Fibroblast of peridontal ligament (primary cell): ENCODE results near the gene OR2A1.
"Not testable (repeated sequence)": the region's sequence is repeated elsewhere in the genome, so short reads cannot be mapped to it uniquely, and the experiment has no call there.

Experiments
- DNase-seq: peaks from one replicate; pipeline ENCODE4 v3.0.0-alpha.2; 2010; ENCODE audit errors: extremely low read depth

The OR2A1 gene, protein sequence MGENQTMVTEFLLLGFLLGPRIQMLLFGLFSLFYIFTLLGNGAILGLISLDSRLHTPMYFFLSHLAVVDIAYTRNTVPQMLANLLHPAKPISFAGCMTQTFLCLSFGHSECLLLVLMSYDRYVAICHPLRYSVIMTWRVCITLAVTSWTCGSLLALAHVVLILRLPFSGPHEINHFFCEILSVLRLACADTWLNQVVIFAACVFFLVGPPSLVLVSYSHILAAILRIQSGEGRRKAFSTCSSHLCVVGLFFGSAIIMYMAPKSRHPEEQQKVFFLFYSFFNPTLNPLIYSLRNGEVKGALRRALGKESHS

DNA sequence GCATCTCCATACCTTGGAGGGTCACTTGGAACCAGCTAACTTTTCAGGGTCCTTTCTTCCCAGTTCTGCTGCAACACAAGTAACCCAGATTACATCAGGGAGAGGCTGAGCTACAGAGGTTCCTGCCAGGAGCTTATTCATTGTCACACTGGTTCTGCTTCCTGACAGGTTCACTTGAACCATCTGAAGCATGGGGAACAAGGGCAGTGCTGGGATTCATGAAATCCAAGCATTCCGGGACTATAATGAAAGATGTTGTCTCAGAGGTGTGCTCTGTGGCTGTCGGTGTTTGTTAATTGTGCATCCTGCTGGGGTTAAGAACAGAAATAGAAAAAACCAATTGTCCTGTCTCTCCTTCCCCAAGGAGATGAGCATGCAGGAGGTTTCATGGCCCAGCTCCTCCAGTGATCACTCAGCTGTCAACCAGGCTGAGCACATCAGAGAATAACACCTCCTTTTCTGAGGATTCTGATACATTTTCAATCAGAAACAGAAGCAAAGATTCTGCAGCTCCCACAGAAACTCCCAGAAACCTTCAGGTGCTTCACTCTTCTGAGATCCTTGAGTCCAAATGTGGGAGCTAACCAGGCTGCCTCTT, at the start of gene OR2A1:
Gene OR2A1, plus strand, starts transcription at position 548 of the 598 bp plus-strand sequence. CDS start 5,706 bp downstream, outside the sequence.
- DNase-seq: not testable (repeated sequence)

DNA sequence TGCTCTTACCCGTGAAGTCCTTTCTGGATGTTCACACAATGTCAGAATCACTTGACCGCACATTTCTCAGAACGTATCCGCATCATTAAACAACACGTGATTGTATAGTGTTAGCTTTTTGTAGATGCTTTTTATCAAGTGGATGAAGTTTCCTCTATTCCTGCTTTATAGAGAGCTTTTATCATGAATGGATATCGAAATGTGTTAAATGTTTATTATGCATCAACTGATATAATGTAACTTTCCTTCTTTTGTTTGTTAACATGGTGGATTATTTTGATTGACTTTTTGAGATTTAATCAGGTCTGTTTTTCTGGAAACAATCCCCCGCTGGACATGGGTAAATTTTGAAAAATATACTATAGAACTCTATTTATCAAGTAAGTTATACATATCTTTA, 47.5 kb upstream of the OR2A1 start, which contains the start of gene OR2A7:
Gene OR2A7, minus strand, starts transcription at position 101 of the 400 bp plus-strand sequence. CDS start 5,164 bp downstream, outside the sequence.
- DNase-seq: not testable (repeated sequence)

DNA sequence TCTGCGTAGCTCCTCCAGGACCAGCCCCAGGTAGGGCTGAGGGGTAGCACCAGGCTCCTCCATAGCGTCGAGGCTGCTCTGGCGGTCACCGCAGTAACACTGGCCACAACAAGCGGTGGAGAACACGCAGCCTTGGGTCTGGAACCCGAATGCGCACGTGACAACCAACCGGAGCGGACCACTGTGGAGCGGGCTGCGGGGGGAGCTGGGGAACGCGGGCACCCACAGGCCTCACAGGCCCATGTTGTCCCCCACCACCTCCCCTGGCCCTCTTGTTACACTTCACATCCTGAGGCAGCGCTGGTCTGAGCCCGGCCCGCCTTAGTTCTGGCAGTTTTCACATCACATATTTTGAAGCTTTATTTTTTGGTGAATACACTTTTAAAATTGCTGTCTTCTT, 43.0 kb upstream of the OR2A1 start, which contains the start of gene CTAGE8:
Gene CTAGE8, minus strand, starts transcription at position 101 of the 400 bp plus-strand sequence. Its CDS starts 38 bp downstream, at position 63.
- DNase-seq: not testable (repeated sequence)

DNA sequence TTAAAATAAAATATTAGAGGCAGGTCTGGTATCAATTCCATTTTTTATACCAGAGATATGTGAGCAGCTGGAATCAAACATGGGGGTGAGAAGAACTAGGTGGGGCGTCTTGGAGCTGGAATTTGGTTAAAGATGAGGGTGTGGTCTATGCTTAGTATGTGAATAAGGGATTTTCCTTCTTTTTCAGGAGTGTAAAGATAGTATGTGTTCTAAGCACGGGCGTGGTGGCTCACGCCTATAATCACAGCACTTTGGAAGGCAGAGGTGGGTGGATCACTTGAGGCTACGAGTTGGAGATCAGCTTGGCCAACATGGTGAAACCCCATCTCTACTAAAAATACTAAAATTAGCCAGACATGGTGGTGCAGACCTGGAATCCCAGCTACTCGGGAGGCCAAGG, 36.9 kb upstream of the OR2A1 start:
- DNase-seq: not testable (repeated sequence)

DNA sequence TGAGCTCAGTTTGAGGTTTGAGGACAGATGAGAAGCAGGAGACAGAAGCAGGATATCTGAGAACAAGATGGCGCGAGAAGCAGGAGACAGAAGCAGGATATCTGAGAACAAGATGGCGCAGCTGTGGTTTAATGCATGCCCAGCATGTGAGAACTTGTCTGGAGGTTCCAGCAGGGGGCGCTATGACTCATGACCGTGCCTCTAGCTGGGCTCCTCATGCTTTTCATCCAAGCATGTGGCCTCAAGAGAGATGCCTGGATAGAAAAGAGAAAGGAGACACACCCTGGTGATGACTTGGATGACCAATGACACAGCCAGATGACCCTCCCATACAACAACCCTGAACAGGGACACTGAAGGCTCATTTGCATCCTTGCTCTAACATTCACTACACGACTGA, 32.2 kb upstream of the OR2A1 start:
- DNase-seq: not testable (repeated sequence)

DNA sequence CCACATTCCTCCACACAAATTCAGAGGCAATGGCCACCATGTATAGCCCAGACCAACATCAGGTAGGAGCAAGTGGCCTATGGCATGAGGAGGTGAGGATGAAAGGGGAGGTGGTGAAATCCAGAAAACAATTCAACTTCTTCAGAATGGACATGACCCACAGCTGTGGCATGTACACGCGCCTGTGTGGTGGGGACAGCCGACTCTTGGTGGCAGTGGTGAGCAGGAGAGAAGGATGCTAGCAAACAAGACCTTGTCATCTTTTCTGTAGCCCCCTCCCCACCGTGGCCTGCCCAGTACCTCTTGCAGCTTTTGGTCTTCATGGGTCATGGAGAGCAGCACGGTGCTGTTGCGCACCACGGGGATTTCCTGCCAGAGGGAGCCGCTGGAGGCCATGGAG, 30.2 kb upstream of the OR2A1 start:
- not testable (repeated sequence) for DNase-seq

DNA sequence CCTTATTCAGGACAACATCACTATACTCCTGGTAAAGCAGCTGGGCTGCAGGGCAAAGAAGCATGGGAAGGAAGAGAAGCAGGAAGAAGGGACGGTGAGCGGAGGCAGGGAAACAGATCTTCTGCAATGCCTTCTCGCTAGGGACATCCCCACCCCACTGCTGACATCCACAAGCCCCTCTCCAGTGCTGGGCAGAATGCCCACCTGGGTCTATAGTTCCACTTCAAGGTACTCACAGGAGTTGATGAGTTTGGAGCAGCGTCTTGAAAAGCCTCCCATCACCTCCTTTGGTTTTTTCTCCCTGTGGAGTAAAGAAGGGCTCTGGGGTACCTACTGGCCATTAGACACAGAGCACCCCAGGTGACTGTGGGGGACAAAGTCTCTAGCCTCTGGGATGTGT, 29.7 kb upstream of the OR2A1 start:
- DNase-seq: not testable (repeated sequence)

DNA sequence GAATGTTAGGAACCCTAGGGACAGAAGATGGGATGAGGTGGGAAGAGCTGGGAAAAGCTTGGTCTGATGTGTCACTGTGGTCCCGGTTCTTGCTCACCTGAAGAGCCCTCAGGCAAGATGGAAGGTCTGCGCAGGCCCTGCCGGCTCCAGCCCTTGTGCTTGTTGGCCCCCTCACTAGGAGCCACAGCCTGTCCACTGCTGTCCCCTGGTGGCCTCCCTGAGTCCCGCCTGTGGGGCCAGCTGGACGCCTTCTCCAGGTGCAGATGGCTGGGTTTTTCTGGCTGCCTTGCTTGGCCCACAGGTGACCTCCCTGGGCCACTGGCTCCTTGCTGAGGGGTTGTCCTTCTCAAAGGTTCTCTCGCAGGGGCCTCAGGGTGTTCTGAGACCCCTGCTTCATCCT, 28.5 kb upstream of the OR2A1 start:
- not testable (repeated sequence) for DNase-seq

DNA sequence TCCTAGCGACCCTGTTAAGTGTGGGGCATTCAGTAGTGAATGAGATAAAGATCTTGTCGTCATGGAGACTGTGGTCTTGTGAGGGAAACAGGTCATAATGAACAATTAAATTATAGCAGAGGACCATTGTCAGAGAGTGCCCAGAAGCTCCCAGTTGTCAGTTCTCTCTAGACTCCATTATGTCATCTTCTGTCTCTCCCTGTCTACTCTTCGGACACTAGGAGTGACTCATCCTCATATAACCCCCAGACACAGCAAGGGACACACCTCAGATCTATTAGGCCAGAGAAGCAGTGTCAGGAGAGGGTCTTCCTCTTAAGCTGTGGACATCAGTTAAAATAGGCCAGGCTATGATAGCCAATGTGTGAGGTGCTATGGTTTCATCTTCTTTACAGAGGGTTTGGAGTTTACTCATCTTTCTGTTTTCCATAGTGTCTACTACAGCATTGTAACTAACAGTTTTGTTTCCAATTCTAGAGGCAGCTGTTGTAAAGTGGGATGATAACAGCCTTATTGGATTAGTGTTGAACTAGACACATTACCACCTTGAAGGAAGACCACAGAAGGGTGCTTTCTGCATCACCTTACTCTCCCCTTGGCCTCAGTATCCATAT, 24.9 kb upstream of the OR2A1 start:
- not testable (repeated sequence) for DNase-seq

DNA sequence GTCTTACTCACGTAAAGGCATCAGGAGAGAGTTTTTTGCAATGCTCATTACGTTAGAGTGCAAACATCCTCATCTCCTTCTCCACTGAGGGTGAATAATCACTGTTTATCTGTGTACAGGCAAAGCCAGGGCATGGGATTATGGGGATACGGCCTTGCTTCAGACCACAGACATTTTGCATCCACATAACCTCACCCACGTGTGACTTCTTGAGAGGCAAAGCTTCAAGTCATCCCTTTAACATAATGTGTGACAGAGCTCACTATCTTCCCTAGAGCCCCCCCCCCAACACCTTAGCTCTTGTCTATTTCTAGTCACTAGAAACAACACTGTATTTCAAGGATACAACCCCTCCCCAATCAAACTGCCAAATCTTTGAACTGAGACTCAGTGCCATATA, 20.6 kb upstream of the OR2A1 start:
- not testable (repeated sequence) for DNase-seq

DNA sequence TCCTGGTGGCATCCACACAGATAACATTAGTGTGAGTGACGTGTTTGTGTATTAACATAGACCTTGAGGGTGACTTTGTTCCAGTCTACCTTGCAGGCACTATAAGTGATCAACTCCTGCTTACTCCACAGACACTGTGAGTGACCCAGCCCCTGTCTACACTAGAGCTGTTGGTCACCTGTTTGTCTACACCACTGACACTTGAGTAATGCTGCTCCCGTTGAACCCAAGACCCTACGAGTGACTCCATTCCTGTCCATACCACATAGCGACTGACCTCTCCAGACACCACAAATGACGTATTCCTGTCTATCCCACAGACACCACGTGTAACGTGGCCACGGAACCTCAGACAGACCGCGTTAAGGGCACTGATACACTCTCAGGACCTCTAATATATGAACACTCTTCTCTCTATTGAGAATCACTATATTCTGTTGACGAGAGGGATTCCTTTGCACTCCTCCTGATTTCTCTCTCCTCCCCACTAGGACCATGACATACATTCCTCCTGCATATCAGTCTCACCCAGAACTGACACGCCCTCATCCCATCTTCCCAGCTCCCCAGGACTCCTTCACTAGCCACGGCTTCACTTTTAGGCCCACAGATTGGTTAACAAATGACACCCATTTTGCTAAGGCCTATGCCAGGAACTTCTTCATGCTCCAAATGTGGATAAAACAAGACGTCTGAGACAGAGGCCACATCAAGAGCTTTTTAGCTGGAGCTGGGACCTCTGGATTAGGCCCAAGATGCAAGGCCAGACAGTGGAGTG, 19.6 kb upstream of the OR2A1 start:
- not testable (repeated sequence) for DNase-seq

DNA sequence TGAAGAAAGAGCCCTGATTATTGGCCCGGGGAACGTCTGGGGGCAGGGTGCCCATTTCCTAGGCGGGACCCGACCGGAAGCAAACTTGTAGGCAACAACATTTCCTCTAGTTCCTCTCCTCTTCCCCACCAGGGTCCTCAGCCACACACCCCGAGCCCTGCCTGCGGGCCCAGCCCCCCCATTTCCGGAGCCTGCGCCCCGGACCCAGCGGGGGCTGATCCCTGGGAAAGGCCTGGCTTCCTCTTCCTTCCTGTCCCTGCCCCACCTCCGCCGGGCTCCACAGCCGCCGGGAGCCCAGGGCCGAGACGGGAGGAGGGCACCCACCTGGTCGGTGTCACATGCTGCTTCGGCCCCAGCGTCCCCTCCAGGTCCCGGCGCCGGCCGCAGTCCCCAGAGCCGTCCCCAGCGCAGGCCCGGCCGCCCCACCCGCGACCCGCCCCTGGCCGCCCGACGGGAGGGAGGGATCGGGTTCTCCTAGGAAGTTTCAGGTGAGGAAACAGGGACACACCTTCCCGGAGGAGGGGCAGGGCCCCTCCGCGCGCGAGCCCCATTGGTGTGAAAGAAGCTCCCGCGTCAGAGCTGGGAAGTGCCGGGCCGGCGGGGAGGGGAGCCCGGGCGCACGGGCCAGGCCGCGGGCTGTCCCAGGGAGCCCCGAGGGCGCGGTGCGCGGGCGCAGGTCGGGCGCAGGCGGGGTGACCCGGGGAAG, 18.3 kb upstream of the OR2A1 start:
- DNase-seq: not testable (repeated sequence)

DNA sequence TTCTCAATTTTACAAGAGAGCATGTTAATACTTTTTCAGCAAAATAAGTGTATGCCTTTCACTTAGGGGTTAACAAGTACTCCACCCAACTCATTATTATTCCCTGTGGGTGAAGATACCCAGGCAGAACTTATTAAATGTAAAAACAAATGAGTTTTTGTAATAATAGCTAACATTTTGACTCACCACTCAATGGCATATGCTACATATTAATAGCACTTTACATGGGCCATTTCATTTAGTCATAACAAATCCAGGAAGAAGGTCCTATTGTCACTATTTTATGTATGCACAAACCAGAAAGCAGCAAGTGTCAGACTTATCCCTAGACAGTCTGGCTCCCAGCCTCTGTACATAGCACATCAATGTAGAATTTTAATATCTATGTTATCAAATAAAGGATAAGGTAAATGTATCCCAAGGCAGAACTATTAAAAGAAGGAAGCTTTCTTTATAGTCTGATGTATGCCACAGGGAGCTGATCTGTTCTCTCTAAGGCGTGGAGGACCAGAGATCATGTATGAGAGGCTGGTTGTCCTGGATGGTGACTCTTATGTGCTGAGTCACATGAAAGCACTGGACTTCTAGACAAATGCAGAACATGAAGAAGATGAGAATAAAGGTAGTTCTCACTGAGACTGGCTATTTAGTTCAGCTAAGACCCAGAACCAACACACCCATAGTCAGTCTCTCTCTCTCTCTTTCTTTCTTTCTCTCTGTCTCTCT, 9.5 kb upstream of the OR2A1 start:
- not testable (repeated sequence) for DNase-seq

DNA sequence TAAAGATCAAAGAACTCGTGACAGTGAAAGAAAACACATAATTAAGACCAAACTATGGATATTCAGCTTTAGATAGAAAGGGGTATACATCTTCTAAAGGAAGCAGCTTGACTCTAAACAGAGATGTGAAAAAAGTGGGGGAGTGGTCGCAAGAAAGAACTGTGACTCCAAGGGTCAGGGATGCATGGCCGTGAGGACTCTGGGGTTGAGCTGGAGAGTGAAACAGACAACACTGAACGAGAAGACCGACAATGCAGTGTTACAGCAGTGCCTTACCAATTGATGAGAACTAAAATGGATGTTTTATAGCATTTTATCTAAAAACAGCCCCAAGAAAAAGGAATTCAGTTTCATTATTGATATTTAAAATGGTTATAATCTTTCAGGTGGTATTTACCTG, 8.6 kb upstream of the OR2A1 start:
- DNase-seq: not testable (repeated sequence)

DNA sequence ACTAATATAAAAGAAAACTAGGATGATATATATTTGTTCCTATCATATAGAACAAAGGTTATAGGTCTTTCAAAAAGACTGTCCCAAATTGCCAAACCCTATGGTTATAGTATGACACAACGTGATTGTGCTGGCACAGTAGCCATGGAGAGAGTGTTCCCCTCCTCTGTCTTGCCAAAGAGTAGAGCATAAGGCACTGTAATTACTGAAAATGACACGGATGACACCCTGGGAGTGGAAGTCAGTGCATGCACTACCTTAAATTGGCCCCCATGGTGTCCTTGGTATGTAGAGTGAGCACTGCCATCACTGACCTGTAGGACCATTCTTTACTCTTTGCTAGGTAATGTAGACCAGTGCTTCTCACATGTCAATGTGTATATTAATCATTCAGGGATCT, 7.1 kb upstream of the OR2A1 start:
- not testable (repeated sequence) for DNase-seq

DNA sequence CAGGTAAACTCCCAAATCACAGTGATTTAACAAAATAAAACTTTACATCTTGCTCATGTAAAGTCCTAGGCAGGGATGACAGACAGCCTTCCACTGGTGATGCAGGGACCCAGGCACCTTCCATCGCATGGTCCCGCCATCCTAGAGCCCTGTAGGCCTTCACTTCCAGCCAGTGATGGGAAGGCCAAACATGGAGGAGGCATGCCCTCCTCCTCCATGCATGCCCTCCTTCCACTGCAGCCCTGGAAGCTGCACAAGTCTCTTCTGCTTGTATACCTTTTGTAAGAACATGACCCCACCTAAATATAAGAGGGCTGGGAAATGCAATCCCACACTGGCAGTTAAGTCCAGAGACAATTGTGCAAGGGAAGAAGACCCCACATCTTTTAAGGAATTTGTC, 2.5 kb upstream of the OR2A1 start:
- not testable (repeated sequence) for DNase-seq

DNA sequence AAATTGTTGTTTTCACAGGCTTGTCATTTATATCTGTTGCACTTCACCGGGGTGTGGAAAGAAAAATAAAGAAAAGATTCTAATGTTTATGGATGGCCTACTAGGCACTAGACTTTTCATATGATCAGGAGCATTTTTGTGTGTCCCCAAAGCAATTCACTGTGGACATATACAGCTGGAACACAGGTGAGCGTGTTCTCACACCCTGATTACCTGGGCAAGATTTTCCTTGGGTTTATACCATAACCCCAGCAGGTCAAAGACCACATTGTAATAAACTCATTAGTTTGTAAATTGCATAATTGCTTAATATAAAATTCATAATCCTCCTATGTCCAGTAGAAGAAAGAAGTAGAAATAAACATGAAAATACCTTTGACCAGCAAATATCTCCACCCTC, 1.0 kb upstream of the OR2A1 start:
- not testable (repeated sequence) for DNase-seq

DNA sequence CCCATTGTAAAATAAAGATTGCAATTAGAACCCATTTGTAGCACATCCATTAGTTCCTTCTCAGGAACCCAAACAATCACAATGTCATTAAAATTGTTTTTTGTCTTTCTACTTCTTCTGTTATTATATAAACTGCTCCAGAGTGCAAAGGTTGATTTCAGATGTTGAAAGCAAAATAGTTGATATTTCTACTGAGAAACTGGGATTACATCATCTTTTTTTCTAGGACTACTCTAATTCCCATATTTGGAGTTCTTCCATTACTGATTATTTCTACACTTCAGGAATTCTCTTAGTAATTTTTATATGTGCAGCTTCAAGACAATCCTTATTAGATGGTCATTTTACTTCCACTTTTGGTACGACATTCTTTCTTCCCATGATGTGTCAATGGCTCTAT, 5.3 kb downstream of the OR2A1 start:
- DNase-seq: not testable (repeated sequence)

DNA sequence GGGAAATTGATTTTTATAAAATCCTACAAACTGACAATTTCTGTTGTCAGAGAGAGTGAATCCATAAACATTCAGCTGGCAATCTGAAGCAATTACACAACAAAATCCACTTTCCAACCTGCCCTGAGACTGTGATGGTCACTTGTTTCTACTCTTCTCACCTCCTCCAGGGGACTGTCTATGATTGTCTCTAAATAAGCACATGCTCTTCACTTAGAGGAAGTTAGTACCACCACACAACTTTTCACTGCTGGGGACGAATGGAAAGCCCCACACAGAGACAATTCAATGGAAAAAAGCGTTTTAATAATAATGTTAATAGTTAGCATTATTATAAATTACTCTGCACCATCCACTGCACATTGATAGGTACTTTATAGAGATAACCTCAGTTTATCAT, 7.3 kb downstream of the OR2A1 start:
- DNase-seq: not testable (repeated sequence)

DNA sequence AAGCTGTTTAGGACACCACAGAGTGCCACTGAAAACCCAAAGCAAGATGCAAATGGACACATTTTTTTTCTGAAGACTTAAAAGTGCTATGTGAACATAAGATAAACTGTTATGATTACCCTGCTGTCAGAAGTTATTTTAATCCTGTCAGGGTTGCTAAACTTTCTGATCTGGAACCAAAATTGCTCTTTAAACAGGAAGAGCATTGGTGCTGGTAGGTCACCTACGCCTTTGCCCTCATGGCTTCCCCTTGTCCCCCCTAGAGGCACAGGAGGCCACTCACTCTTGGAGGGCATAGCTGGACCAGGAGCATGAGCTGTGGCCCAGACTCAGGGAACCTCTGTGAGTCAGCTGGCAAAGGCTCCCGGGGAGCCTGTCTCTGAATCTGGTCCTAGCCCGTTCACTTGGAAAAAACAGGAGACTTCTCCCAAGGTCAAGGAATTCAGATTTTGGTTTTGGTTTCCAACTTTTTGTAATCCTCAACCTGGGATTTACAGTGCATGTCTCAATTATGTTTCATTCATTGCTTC, 9.5 kb downstream of the OR2A1 start:
- peak; percentile 0 for DNase-seq
